Transverse colon (tissue), 3 donors: Measurements from ENCODE around the gene POM121L2.

Source experiments
- CTCF ChIP-seq, 5 experiments: fragments of 200-600 bp in 3 of 5; fragments of 450-650 bp in 2 of 5; sonication (generic) in 3 of 5; IDR thresholded peaks; 1 replicate in 2 of 5; 2 replicates in 3 of 5; pipeline ENCODE4 v1.5.1; 2016 to 2017; ENCODE audit warnings: antibody characterized with exemption in 5 of 5, inconsistent platforms in 3 of 5, mild to moderate bottlenecking in 2 of 5, moderate library complexity in 1 of 5
- EP300 ChIP-seq: sonication (generic); formaldehyde crosslinking; IDR thresholded peaks from one replicate; pipeline ENCODE4 v1.6.1; 2017; ENCODE audit warnings: antibody characterized with exemption, low read depth

GRCh38 chr6:27260369-27260768 is 51.7 kb downstream of the POM121L2 start:
- no peak for TF ChIP-seq CTCF (IDR thresholded peaks at IDR 0.05)
- TF ChIP-seq EP300: no peak
